HG02938 (cell line): Measurements from ENCODE around the gene MGST1.
"Not testable (repeated sequence)": the region's sequence is repeated elsewhere in the genome, so short reads cannot be mapped to it uniquely, and the experiment has no call there.

Source experiments
- ATAC-seq: cut with Tn5 transposase; IDR thresholded peaks from one replicate; pipeline ENCODE4 v1.9.1; 2021; ENCODE audit warnings: mild to moderate bottlenecking, moderate library complexity; ENCODE audit not compliant: unreplicated experiment

MGST1 gene

GRCh38 chr12:16350682-16351081 is 3.2 kb downstream of the MGST1 start:
- ATAC-seq = no peak

GRCh38 chr12:16352481-16352880 is 5.0 kb downstream of the MGST1 start:
- ATAC-seq = no peak

GRCh38 chr12:16358878-16359277 is 11.4 kb downstream of the MGST1 start:
- no peak for ATAC-seq

DNA sequence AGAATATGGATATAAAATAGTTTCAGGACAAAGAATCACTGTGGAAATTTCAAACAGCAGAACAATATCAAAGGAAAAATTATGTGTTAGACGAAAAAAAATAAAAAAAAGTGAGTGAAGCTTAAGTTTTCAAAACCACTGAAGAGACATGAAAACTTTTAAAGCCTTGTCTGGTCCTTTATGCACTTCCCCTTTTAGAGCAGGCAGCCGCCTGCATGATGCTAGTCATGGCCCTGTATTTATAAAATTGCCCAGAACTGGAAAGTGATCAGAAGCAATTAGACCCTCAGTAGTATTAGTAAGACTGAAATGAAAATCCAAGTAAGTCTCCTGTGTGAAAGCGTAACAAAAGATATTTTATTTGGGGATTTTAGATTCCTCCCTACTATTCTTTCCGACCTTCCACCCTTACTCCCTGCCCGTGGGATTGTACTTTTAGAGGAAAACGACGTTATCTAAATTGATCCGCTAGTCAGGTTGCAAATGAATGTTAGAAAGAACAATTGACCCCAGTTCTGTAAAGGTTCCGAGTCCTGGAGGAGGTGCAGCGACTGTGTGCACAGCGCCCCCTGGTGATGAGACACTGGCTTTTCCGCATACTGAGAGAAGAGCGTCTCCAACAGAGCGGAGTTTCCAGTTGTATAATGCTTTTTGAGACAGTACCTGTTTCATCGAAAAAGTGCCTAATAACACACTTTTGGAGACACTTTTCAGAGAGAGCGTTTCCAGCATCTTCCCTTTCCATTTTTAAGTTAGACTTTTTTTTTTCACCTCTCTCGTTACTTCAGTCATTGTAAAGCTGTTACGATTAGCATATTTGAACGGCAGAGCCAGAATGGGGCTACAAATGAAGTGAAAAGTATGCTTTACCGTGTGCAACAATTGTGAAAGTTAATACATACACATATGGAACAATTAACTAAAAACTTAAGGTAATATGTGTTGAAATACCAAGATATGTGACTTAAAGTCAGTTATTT is 12.4 kb downstream of the MGST1 start:
- no peak for ATAC-seq

DNA sequence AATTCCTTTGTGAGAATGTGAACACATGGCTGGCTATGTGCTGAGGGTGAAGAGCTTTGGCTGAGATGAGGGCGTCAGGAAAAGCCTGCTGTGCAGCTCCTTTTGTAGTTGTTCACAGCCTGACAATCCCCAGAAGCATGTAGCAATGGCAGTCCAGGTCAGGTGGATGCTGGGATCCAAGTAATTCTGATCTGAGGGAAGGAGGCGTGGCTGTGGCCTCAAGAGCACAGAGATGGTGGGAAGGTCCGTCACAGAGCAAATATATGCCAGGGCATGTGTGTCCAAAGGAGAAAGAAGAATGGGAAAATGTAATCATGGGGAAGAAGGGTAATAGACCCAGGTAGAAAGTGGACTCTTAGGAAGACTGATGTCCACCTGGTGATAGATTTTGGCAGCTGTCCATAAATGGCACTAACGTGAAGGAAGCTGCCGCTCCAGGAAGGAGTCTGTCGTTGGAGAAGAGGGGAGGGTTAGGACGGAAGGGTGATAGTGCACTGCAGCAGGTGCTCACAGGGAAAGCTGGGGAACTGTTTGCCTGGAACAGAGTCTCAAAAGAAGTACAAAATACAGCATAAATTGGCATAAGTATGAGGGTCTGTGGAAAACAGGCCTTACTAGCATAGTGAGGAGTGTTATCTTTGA is 13.8 kb downstream of the MGST1 start:
- ATAC-seq = no peak

- no peak for ATAC-seq
These were observed 15.1 kb downstream of the MGST1 start for GRCh38 chr12:16362550-16362949.

- ATAC-seq = no peak
These were observed 21.7 kb downstream of the MGST1 start for GRCh38 chr12:16369156-16369555.

DNA sequence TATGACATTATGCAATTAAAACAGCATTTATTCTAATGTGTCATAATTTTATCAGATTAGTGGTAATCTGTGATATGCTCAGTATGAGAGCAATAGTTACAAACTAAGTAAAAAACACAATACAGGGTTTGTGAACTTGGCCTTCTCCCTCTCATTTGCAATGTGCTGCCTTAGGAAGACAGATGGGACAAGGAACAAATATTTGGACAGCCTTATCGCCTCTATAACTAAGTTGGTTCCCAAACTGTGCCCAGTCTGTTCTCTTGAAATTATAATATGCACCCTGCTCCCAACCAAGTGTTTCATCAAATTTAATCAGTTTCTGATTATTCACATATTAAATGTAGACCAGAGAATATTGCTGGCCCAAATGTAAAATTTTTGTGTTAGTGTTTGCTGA is 22.7 kb downstream of the MGST1 start:
- ATAC-seq = no peak

GRCh38 chr12:16382652-16383312 is 35.3 kb downstream of the MGST1 start:
- ATAC-seq = not testable (repeated sequence)

DNA sequence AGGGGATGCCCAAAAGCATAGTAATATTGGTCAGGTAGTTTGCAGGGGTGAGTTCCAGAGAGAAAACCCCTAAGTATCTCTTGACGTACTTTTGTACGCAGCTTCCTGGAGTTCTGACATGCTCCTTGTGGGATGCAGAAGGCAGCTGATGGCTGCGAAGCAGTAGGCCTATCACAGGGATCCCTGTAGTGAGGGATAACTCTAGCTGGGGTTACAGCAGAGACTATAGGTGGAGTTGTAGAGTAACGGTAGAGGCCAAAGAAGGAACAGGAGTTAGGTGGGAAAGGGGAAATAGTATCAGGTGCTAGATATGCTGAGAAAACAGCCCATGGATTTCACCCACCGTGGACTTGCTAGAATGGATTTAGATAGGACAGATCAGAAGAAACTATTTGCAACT is 37.3 kb downstream of the MGST1 start:
- no peak for ATAC-seq

DNA sequence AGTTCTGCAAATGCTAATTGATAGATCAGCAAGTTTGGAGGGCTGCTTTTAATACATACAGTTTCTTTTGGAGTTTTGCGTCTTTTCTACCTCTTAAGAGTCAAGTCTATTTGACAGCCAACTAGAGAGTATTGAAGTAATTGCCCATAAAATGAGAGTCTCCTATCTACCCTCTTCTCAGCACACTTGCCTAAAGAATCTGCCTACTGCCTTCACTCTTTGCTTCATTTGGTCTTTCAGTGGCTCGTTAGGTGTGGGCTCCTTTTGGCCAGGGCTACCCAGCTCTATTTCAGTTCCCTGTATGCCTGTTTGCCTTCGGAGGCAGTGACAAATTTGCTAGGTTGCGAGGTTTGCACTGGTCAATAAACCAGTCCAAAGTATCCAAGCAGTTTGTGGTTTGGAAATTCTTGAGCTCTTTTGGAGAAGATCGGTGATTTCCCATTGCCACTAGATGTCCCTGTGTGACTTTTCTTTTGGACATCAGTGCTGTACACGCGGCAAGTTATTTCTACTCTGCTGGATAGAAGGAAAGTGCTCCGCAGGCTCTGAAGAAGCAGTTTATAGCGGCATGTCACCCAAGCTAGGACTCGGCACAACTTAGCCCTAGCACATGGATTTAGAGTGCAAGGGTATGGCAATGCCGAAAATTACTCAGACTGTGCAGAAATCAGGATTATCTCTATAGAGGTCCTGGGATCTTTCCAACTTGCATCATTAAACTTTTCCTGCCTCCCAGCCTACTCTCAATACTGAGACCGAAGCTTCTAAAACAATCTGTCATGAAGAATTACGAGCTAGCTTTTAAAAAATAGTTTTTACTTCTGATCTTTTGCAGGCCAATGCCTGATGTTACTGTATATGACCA is 38.6 kb downstream of the MGST1 start:
- no peak for ATAC-seq

- no peak for ATAC-seq
These were observed 40.5 kb downstream of the MGST1 start for GRCh38 chr12:16387919-16388318.

DNA sequence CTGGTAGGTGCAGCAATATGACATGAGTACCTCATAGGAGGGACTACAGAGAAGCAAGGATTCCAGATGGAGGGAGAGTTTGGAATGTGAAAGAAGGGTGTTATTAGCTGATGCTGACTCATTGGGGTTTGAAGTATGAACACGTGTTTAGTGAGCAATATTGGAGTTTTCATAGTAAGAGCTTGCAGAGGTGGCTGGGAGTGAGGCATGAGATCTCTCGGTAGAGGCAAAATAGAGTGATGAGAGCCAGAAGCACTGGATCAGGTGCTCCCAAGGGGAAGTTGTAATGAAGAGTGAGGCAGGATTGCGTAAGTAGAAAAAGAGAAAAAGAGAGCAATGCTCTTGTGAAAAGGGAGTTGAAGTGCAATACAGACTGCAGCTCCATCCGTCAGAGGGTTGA is 42.1 kb downstream of the MGST1 start:
- ATAC-seq = no peak

DNA sequence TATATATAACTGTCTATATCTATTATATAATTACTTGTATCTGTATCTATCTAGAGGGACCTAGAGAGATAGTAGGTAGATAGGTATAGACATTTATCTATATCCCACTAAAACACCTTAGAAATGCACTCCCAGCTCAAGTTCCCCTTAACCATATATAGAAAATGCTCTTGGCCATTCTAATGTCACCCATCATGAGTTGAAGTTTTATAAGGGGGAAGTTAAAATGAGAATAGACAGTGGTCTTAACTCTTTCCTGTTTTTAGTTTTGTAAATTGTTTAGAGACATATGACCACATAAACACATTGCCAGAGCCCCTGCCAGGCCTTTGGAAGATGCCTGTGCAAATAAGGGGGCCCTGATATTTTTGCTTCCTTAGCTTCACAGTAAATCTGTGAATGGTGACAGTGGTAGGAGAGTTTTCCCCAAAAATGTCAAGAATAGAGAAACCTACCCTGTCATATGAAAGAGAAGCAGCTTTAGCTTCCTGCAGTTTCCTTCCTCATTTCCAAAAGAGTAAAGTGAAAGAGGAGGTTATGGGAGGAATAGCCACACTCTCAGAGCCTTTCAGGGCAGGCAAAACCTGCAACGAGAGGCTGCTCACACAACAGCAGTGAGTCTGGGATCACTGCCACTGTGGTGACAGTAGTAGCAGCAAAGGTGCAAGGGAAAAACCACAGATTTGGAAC is 45.5 kb downstream of the MGST1 start:
- no peak for ATAC-seq

DNA sequence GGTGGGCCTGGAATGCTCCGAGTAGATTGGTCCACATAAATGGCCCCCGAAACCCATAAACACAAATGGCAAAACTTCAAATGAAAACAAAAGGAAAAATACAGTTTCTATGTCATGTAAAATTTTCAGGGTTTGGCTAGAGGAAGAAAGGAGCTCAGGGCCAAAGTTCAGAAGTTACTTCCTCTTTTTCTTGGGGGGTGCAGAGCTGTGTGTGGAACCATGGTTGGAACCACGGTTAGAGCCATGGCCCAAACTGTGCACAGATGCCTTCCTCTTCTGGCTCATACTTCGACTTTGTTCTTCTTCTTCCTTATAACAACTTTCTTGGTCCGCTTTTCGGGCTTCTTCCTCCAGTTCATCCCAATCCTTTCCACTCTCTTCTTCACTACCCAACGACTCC is 51.7 kb downstream of the MGST1 start:
- ATAC-seq = no peak

DNA sequence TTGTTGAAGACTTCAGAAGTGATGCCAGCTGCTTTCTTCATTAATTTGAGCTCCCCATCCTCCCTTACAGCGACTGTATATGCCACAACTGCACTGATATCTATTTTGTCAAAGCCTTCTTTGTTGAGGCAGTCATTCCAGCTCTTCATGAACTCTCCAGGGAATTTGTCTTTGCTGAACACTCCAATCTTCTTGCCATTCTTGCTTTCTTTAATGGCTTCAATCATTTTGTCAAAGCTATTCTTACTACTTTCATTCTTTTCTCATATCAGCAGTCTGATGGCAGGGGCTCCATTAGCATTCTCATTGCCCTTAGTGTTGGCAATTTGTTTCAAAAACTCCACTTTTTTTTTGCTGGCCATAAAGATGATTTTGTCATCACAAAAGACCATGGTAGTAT is 54.4 kb downstream of the MGST1 start:
- not testable (repeated sequence) for ATAC-seq

- ATAC-seq = no peak
These were observed 59.9 kb downstream of the MGST1 start for GRCh38 chr12:16407346-16407745.
